ENCODE results near the gene IFITM2.
A peak's percentile ranks its signal among the peaks of the same experiment; 100 is the strongest.
"Not testable (repeated sequence)": the region's sequence is repeated elsewhere in the genome, so short reads cannot be mapped to it uniquely, and the experiment has no call there.

Gene IFITM2

DNA sequence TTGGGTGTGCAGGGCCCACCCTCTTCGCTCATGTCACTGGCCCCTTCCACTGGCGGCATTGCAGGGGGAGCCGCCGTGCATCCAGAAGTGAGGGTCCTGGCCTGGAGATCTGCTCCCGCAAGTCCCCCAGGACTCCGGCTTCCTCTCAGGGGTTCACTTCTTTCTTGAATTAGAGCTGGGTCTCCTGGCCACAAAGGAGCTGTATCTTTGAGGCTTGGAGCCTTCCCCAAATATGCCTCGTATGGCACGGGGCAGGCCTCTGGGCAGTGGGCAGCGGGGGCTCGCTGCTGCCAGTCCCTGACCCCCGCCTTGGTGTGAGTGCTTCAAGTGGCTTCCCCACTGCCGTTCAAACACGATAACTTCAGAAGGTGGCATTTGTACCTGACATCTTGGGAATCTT, 20.4 kb downstream of the IFITM2 start:
- Histone ChIP-seq H2AFZ (ENCODE audit: low read length) (no peak overlapping the region), H3K9me3 (ENCODE audit: insufficient read depth, low read depth, low read length) (no peaks in the 10 kb centered on the region), H3F3A (ENCODE audit: low read depth) (peaks cover 40% of the 10 kb centered on the region), H3K4me3 (ENCODE audit: low read length, poor library complexity, severe bottlenecking) (peak overlapping the region; percentile 88), H3K4me1 (ENCODE audit: insufficient read depth, low read length, poor library complexity, severe bottlenecking) (peaks cover 84% of the 10 kb centered on the region), H3K36me3 (ENCODE audit: insufficient read depth, low read length) (no peaks in the 10 kb centered on the region), H4K20me1 (ENCODE audit: insufficient read depth, low read length, poor library complexity, severe bottlenecking) (no peaks in the 10 kb centered on the region), H3K79me2 (ENCODE audit: insufficient read depth, low read length) (peaks cover 56% of the 10 kb centered on the region), H3K9ac (ENCODE audit: low read depth, low read length, poor library complexity, severe bottlenecking) (peak overlapping the region; percentile 96), H3K27me3 (ENCODE audit: insufficient read depth, low read length, poor library complexity, severe bottlenecking) (no peaks in the 10 kb centered on the region), H3K9me2 (replicated peaks; ENCODE audit: low read depth, low read length) (no peaks in the 10 kb centered on the region), H3K4me2 (ENCODE audit: low read depth, low read length, poor library complexity, severe bottlenecking) (peak overlapping the region; percentile 85)
- TF ChIP-seq CTCF (conservative IDR thresholded peaks at IDR 0.05; ENCODE audit: low read length) (no peak), EZH2phosphoT487 (IDR thresholded peaks at IDR 0.05; ENCODE audit: borderline replicate concordance) (no peak)

DNA sequence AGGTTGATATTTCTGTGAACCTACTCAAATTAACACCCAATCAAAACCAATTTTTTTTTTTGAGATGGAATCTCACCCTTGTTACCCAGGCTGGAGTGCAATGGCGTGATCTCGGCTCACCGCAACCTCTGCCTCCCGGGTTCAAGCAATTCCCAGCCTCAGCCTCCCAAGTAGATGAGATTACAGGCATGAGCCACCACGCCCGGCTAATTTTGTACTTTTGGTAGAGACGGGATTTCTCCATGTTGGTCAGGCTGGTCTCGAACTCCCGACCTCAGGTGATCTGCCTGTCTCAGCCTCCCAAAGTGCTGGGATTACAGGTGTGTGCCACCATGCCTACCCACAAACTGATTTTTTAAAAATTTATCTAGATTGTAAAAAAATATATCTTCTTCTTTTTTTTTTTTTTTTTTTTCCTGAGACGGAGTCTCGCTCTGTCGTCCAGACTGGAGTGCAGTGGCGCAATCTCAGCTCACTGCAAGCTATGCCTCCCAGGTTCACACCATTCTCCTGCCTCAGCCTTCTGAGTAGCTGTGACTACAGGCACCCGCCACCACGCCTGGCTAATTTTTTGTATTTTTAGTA, 21.0 kb downstream of the IFITM2 start:
- peaks cover 84% of the 10 kb centered on the region for H3K4me1 ChIP-seq (ENCODE audit: insufficient read depth, low read length, poor library complexity, severe bottlenecking)
- H3K27me3 ChIP-seq (ENCODE audit: insufficient read depth, low read length, poor library complexity, severe bottlenecking); H3K9me2 ChIP-seq (replicated peaks; ENCODE audit: low read depth, low read length); H3K36me3 ChIP-seq (ENCODE audit: insufficient read depth, low read length); H3K9me3 ChIP-seq (ENCODE audit: insufficient read depth, low read depth, low read length); H2AFZ ChIP-seq (ENCODE audit: low read length); H4K20me1 ChIP-seq (ENCODE audit: insufficient read depth, low read length, poor library complexity, severe bottlenecking): not testable (repeated sequence)
- peak overlapping the region; percentile 88 for H3K4me3 ChIP-seq (ENCODE audit: low read length, poor library complexity, severe bottlenecking)
- H3F3A ChIP-seq (ENCODE audit: low read depth), result peaks cover 40% of the 10 kb centered on the region
- peak overlapping the region; percentile 85 for H3K4me2 ChIP-seq (ENCODE audit: low read depth, low read length, poor library complexity, severe bottlenecking)
- H3K79me2 ChIP-seq (ENCODE audit: insufficient read depth, low read length), result peaks cover 56% of the 10 kb centered on the region
- peak overlapping the region; percentile 96 for H3K9ac ChIP-seq (ENCODE audit: low read depth, low read length, poor library complexity, severe bottlenecking)

GRCh38 chr11:329886-330253, 22.3 kb downstream of the IFITM2 start:
- Histone ChIP-seq H3K9ac (ENCODE audit: low read depth, low read length, poor library complexity, severe bottlenecking) (peak overlapping the region; percentile 96), H3K36me3 (ENCODE audit: insufficient read depth, low read length) (no peaks in the 10 kb centered on the region), H2AFZ (ENCODE audit: low read length) (no peak overlapping the region), H4K20me1 (ENCODE audit: insufficient read depth, low read length, poor library complexity, severe bottlenecking) (no peaks in the 10 kb centered on the region), H3K9me2 (replicated peaks; ENCODE audit: low read depth, low read length) (no peaks in the 10 kb centered on the region), H3K4me1 (ENCODE audit: insufficient read depth, low read length, poor library complexity, severe bottlenecking) (peaks cover 84% of the 10 kb centered on the region), H3K79me2 (ENCODE audit: insufficient read depth, low read length) (peaks cover 60% of the 10 kb centered on the region), H3K27me3 (ENCODE audit: insufficient read depth, low read length, poor library complexity, severe bottlenecking) (no peaks in the 10 kb centered on the region), H3K4me2 (ENCODE audit: low read depth, low read length, poor library complexity, severe bottlenecking) (peak overlapping the region; percentile 82), H3K9me3 (ENCODE audit: insufficient read depth, low read depth, low read length) (no peaks in the 10 kb centered on the region), H3F3A (ENCODE audit: low read depth) (peaks cover 40% of the 10 kb centered on the region), H3K4me3 (ENCODE audit: low read length, poor library complexity, severe bottlenecking) (peak overlapping the region; percentile 88)
- TF ChIP-seq CTCF (conservative IDR thresholded peaks at IDR 0.05; ENCODE audit: low read length) (no peak), EZH2phosphoT487 (IDR thresholded peaks at IDR 0.05; ENCODE audit: borderline replicate concordance) (no peak)

- TF ChIP-seq CTCF (conservative IDR thresholded peaks at IDR 0.05; ENCODE audit: low read length) (no peak), EZH2phosphoT487 (IDR thresholded peaks at IDR 0.05; ENCODE audit: borderline replicate concordance) (no peak)
- H3K4me2 ChIP-seq (ENCODE audit: low read depth, low read length, poor library complexity, severe bottlenecking), result peak overlapping the region; percentile 82
Observed at GRCh38 chr11:330307-330693, 22.7 kb downstream of the IFITM2 start.

More at GRCh38 chr11:330307-330693, 22.7 kb downstream of the IFITM2 start:
- Histone ChIP-seq H3F3A (ENCODE audit: low read depth) (peaks cover 40% of the 10 kb centered on the region), H3K27me3 (ENCODE audit: insufficient read depth, low read length, poor library complexity, severe bottlenecking) (no peaks in the 10 kb centered on the region), H3K4me3 (ENCODE audit: low read length, poor library complexity, severe bottlenecking) (peak overlapping the region; percentile 88), H3K4me1 (ENCODE audit: insufficient read depth, low read length, poor library complexity, severe bottlenecking) (peaks cover 83% of the 10 kb centered on the region), H3K79me2 (ENCODE audit: insufficient read depth, low read length) (peaks cover 61% of the 10 kb centered on the region), H4K20me1 (ENCODE audit: insufficient read depth, low read length, poor library complexity, severe bottlenecking) (no peaks in the 10 kb centered on the region), H3K36me3 (ENCODE audit: insufficient read depth, low read length) (no peaks in the 10 kb centered on the region), H3K9me3 (ENCODE audit: insufficient read depth, low read depth, low read length) (no peaks in the 10 kb centered on the region), H3K9ac (ENCODE audit: low read depth, low read length, poor library complexity, severe bottlenecking) (peak overlapping the region; percentile 96), H2AFZ (ENCODE audit: low read length) (no peak overlapping the region), H3K9me2 (replicated peaks; ENCODE audit: low read depth, low read length) (no peaks in the 10 kb centered on the region)
